NCI-H1436 (cell line): ENCODE data around the gene SLC1A1.
"Not testable (repeated sequence)": the region's sequence is repeated elsewhere in the genome, so short reads cannot be mapped to it uniquely, and the experiment has no call there.

Experiments used
- DNase-seq: peaks from one replicate; lab custom pipeline; 2025; lab: John Stamatoyannopoulos, UW

SLC1A1 gene

GRCh38 chr9:4579001-4579400 lies 88.7 kb downstream of the SLC1A1 start:
- no peak for DNase-seq

GRCh38 chr9:4581035-4581760 lies 90.9 kb downstream of the SLC1A1 start:
- no peak for DNase-seq

DNA sequence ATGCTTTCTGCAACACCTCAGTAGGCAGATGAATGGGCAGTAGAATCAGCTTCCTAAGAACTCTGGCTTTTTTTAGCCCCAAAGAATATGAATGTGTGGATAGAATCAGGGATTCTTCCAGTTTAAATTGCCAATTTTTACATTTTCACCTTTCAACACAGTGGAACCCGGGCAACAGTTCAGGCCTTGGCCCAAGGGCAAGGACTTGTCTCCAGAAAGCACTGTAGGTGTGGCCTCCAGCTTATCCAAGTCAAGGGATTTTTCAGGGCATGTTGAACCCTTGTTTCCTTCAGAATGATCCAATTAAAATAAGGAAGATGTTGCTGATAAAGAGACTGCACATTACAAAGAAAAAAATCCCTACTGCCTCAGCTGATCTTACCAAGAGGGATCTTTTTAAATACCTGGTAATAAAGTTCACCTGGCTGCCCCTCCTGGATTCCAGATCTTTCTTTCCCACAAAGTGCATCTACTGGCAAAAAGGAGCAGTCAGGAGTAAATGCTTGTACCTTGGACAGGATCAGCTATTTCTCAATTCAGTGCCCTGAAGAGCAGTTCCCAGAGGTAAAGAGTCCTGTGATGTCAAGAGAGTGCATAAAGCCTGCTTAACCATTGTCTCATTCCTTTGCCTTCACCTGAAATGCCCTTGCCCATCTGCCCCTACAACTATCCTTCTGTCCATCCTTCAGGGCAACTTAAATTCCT lies 91.7 kb downstream of the SLC1A1 start:
- no peak for DNase-seq

- DNase-seq, result no peak
These were observed 92.7 kb downstream of the SLC1A1 start for GRCh38 chr9:4583001-4583400.

DNA sequence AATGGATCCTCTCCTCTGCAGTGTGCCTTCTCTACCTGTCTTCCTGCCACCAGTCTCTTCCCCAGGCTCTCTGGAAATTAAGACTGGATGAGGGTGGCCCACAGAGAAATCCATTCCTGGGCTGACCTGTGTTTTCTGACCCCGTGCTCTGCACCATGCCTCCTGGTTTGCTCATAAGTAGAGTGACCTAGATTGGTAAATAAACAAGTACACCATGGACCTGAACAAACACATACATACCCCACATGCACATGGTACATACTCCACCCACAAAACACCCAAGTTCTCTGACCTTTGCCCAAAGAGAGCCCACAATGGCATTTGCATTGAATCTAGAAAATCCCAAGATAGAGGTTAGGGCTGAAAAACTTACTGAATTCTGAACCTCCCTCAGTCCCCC lies 94.4 kb downstream of the SLC1A1 start:
- no peak for DNase-seq

- DNase-seq, result no peak
These were observed 94.9 kb downstream of the SLC1A1 start for GRCh38 chr9:4585135-4585534.

DNA sequence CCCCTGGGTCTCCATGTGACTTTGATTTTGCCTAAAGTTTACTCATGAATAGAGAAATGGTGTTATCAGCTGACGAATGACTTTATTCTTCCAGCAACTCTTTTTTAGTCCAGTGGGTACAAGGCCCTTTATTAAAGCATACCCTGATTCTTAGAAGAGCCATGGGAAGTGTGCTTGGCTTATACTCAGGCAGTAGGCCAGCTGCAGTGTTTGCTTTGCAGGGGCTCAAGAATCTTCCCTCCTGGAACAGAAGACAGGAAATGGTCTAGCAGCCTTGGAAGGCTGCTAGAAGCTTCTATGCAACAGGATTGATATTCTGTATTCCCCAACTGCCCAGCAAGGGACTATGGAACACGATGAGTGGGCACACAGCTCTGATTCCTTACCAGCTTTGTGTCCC lies 98.5 kb downstream of the SLC1A1 start:
- no peak for DNase-seq

- DNase-seq, result no peak
These were observed 100.3 kb downstream of the SLC1A1 start for GRCh38 chr9:4590430-4591122.

- DNase-seq, result no peak
These were observed 100.8 kb downstream of the SLC1A1 start for GRCh38 chr9:4591123-4591500.

DNA sequence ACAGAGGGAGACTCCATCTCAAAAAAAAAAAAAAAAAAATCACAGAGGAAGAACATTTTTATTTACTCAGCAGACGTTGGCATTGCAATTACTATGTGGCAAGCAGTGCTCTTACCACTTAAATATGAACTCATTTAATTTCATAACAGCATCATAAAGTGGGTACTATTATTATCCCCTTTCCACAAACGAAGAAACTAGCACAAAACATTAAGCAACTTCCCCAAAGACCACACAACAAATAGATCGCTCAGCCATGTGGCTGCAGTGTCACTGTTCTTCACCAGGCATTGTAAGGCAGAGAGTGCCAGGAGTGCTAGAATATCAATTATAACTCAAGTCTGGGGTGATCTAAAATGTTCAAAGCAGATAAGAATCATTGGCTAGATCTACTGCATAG lies 102.0 kb downstream of the SLC1A1 start:
- no peak for DNase-seq

GRCh38 chr9:4592886-4593285 lies 102.6 kb downstream of the SLC1A1 start:
- no peak for DNase-seq

DNA sequence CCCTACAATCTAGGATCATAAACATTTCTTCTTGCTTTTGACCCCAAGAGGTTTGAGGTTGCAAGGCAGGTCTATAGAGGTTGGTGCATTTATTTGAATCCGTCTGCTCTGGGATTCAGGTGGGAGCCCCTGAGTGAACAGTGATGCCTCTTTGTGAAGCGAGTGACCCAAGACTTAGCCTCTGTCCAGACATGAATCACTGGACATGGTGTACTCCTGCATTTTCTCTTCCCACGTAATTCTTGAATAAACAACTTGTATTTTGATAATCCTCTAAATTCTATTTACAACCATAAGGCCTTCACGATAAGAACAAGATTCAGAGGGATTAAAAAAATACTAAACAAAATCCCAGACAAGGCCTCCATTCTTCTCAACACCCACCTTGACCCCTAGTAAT lies 104.3 kb downstream of the SLC1A1 start:
- no peak for DNase-seq

DNA sequence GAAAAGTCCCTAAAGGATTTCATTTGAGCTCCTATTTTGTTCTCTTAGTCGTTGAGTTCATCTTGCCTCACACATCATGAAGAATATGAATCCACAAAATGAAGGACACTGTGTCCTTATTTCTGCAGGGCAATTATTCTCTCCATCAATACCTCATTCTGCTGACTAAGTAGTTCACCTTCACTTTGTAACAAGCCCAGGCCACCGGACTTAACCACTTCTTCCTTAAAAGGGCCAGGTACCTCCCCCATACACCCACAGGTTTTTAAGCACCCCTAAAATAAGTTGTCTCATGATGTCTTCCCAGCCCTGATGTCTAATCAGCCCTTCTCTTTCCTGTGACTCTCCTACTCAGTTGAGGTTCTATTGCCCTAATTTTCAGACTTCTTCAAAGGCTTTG lies 104.7 kb downstream of the SLC1A1 start:
- DNase-seq, result no peak

DNA sequence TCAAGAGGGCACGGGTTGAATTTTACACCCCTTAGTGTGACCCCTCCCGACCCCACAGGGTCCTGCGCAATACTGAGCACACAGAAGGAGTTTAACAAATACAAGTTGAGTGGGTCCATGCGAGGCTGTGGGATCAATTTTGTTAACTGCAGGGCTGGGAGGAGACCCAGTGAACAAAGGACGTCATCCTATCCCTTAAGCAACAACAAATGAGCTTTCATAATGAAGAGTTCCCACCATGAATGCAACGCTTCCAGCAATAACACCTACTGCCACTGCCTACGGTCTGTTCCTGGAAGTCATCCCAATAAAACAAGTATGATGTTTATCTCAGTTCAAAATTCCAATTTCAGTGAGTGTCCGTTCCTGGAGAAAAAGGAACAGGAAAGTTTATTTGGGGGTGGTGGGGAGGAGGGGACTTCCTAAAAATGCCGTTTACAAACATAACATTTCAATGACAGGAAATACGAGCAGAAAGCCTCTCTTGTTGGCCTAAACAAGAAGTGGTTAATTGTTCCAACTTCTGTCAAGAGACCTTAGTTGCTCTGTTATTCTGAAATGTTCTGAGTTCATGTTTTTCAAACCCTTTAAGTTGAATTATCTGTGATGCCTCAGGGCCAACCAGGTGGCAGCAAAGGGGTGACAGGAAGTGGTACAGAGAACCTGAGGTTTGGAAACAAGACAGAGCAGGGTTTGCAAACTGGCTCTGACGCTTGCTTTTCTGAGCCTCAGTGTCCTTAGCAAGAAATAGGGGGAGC lies 106.1 kb downstream of the SLC1A1 start:
- no peak for DNase-seq

DNA sequence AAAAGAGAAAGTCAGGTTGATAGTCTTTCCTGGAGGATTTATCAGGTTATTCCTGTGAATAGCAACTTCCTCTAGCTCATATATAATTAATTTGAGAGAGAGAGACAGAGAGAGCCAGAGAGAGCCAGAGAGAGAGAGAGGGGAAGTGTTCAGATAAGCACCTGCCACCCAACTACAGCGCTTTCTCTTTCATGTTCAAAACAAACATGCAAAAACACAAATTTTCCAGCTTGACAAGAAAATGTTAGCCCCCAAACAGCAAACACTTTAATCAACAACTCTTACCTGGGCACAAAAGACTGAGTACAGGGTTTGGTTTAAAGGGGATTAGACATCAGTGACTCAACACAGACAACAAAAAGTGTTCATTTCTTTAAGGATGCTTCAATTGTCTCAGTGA lies 110.1 kb downstream of the SLC1A1 start:
- DNase-seq, result no peak

DNA sequence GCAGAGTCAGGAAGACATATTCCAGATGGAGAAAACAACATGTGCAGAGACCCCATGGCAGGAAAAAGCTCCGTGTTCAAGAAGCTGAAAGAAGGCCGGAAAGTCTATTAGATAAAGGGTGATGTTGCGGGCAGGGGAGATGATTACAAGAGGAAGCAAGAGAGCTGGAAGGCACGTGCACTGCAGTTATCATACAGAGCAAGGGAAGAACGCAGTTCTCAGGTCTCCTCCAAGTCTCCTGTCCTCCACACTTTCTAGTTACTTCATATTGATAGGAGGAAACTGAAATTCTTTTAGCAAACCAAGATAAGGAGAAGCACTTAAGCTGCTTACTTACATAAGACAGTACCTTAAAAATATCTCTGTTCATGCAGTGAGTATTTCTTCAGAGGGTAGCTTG lies 113.6 kb downstream of the SLC1A1 start:
- DNase-seq, result no peak

DNA sequence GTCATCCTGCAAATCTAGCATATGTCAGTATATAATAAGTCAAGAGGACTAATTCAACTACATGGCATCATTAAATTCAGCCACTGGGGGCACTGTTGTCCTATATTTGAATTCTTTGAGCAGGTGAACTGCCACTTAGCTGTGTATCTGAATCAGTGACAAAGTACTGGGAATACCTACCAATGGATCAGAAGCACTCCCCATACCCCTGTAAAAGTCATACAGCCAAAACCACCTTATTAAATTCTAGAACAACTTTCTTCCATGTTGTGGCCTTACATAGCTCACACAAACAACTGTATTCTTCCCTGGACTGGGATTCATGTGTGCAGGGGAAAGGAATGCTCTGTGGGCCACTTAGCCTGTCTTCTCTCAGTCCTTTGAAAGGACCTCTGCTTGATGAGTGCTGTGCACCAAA lies 114.4 kb downstream of the SLC1A1 start:
- DNase-seq, result peak; percentile 69

- not testable (repeated sequence) for DNase-seq
These were observed 115.8 kb downstream of the SLC1A1 start for GRCh38 chr9:4606033-4606432.

GRCh38 chr9:4614627-4615026 lies 124.4 kb downstream of the SLC1A1 start:
- DNase-seq, result no peak

DNA sequence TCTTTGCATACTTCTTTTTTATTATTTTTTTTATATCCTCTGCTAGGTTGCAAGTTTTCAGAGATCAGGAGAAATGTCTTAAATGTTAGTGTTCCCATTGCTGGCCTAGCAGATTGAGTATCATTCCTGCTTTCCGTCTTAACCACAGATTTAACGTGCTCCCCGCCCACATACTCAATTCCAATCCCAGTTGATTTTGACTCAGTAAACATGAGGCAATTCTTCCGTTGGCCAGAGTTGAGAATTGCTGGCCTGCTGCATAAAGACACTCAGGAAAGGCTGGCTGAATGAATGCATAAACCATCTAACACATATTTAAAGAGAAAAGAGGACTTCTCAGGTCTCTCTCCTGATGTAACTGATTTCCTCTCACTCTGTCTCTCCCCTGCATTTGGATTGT lies 125.0 kb downstream of the SLC1A1 start:
- DNase-seq, result no peak

DNA sequence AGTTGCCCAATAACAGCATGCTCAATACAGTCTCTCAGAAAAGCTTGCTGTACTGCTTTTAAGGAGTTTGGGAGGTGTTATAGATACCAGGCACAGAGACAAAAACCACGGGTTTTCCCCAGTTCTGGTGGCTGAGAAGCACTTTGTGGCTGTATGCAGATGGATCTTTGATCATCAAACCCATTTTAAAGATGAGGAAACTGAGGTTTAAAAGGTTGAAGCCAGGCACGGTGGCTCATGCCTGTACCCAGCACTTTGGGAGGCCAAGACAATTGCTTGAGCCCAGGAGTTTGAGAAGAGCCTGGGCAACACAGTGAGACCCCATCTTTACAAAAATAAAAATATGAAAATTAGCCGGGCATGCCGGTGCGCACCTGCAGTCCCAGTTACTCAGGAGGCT lies 125.5 kb downstream of the SLC1A1 start:
- no peak for DNase-seq

- DNase-seq, result no peak
These were observed 127.5 kb downstream of the SLC1A1 start for GRCh38 chr9:4617752-4618151.

- DNase-seq, result no peak
These were observed 128.4 kb downstream of the SLC1A1 start for GRCh38 chr9:4618700-4619099.
